GM20000 (cell line): Measurements from ENCODE around the gene CD226.

Source experiments
- DNase-seq: peaks from one replicate; pipeline ENCODE4 v3.0.0; 2012; ENCODE audit warnings: low spot score
- CTCF ChIP-seq: IDR thresholded peaks from 2 replicates; pipeline ENCODE4 v1.5.1; 2012; ENCODE audit warnings: mild to moderate bottlenecking, control low read depth; ENCODE audit errors: extremely low read depth, missing control alignments

The CD226 gene

GRCh38 chr18:69969491-69969890, 21.8 kb upstream of the CD226 start:
- no peak for TF ChIP-seq CTCF
- no peak for DNase-seq

- no peak for DNase-seq
- no peak for TF ChIP-seq CTCF
These were observed 20.4 kb upstream of the CD226 start for GRCh38 chr18:69968039-69968438.

- TF ChIP-seq CTCF: no peak
- DNase-seq: no peak
These were observed 15.5 kb upstream of the CD226 start for GRCh38 chr18:69963196-69963595.

GRCh38 chr18:69961718-69962117, 14.0 kb upstream of the CD226 start:
- DNase-seq: no peak
- TF ChIP-seq CTCF: no peak

- DNase-seq: no peak
- TF ChIP-seq CTCF: no peak
These were observed 10.7 kb upstream of the CD226 start for GRCh38 chr18:69958422-69958821.

GRCh38 chr18:69957747-69958146, 10.1 kb upstream of the CD226 start:
- TF ChIP-seq CTCF: no peak
- no peak for DNase-seq

GRCh38 chr18:69956665-69957620, 9.3 kb upstream of the CD226 start:
- DNase-seq: no peak
- no peak for TF ChIP-seq CTCF
